Nephron (organoid): Measurements from ENCODE around the gene PVALEF.
"Not testable (repeated sequence)": the region's sequence is repeated elsewhere in the genome, so short reads cannot be mapped to it uniquely, and the experiment has no call there.

Source experiments
- H3K27ac Mint-ChIP-seq, 3 experiments: 2 replicates each; pipeline ENCODE4 v1.8.0; 2020; ENCODE audit warnings: mixed read lengths in 3 of 3, mild to moderate bottlenecking in 2 of 3, moderate library complexity in 1 of 3
- H3K27me3 Mint-ChIP-seq: 2 replicates; pipeline ENCODE4 v1.8.0; 2021; ENCODE audit warnings: low read depth, mild to moderate bottlenecking, moderate library complexity, mixed read lengths
- H3K36me3 Mint-ChIP-seq: 2 replicates; pipeline ENCODE4 v1.8.0; 2020; ENCODE audit warnings: low read depth, mixed read lengths
- H3K4me1 Mint-ChIP-seq: 2 replicates; pipeline ENCODE4 v1.8.0; 2020; ENCODE audit warnings: mixed read lengths
- H3K4me3 Mint-ChIP-seq, 3 experiments: 2 replicates each; pipeline ENCODE4 v1.8.0; 2020; ENCODE audit warnings: mild to moderate bottlenecking in 3 of 3, mixed read lengths in 3 of 3, moderate library complexity in 2 of 3
- H3K9me3 Mint-ChIP-seq: 2 replicates; pipeline ENCODE4 v1.8.0; 2020; ENCODE audit warnings: mixed read lengths
- CTCF ChIP-seq, 3 experiments: fragments of 200-600 bp; sonication (generic); IDR thresholded peaks; one replicate each; pipeline ENCODE4 v1.5.0; 2021; ENCODE audit warnings: antibody characterized with exemption in 3 of 3; ENCODE audit not compliant: unreplicated experiment in 3 of 3

PVALEF gene

GRCh38 chr17:81144423-81144781 lies 20.9 kb upstream of the PVALEF start:
- Mint-ChIP-seq H3K27me3 (peaks cover 6% of the 10 kb centered on the region), H3K4me3 (no peak overlapping the region), H3K4me1 (no peaks in the 10 kb centered on the region), H3K27ac (no peak overlapping the region), H3K9me3 (no peaks in the 10 kb centered on the region), H3K36me3 (no peaks in the 10 kb centered on the region)
- no peak for TF ChIP-seq CTCF (IDR thresholded peaks at IDR 0.05; ENCODE audit: unreplicated experiment in 3 of 3)

GRCh38 chr17:81146208-81146607 lies 19.1 kb upstream of the PVALEF start:
- H3K27ac Mint-ChIP-seq = not testable (repeated sequence)

GRCh38 chr17:81147701-81148100 lies 17.6 kb upstream of the PVALEF start:
- H3K9me3 Mint-ChIP-seq = no peaks in the 10 kb centered on the region
- H3K4me1 Mint-ChIP-seq = no peaks in the 10 kb centered on the region
- H3K27me3 Mint-ChIP-seq = peaks cover 8% of the 10 kb centered on the region
- TF ChIP-seq CTCF (IDR thresholded peaks at IDR 0.05; ENCODE audit: unreplicated experiment in 3 of 3) = no peak
- no peak overlapping the region for H3K4me3 Mint-ChIP-seq
- H3K27ac Mint-ChIP-seq = no peak overlapping the region
- no peaks in the 10 kb centered on the region for H3K36me3 Mint-ChIP-seq

More at GRCh38 chr17:81146208-81146607, 19.1 kb upstream of the PVALEF start:
- not testable (repeated sequence) for H3K9me3 Mint-ChIP-seq, H3K4me3 Mint-ChIP-seq, H3K27me3 Mint-ChIP-seq, H3K36me3 Mint-ChIP-seq, H3K4me1 Mint-ChIP-seq

- Mint-ChIP-seq H3K9me3 (no peaks in the 10 kb centered on the region), H3K4me3 (no peak overlapping the region)
- no peak for TF ChIP-seq CTCF (IDR thresholded peaks at IDR 0.05; ENCODE audit: unreplicated experiment in 3 of 3)
These were observed 16.7 kb upstream of the PVALEF start for GRCh38 chr17:81148571-81148970.

GRCh38 chr17:81148986-81149533 lies 16.2 kb upstream of the PVALEF start:
- Mint-ChIP-seq H3K9me3 (no peaks in the 10 kb centered on the region), H3K27ac (no peak overlapping the region), H3K36me3 (no peaks in the 10 kb centered on the region), H3K4me1 (no peaks in the 10 kb centered on the region), H3K27me3 (peaks cover 8% of the 10 kb centered on the region), H3K4me3 (no peak overlapping the region)
- TF ChIP-seq CTCF (IDR thresholded peaks at IDR 0.05; ENCODE audit: unreplicated experiment in 3 of 3) = no peak

More at GRCh38 chr17:81148571-81148970, 16.7 kb upstream of the PVALEF start:
- no peaks in the 10 kb centered on the region for H3K36me3 Mint-ChIP-seq
- H3K27me3 Mint-ChIP-seq = peaks cover 8% of the 10 kb centered on the region
- H3K4me1 Mint-ChIP-seq = no peaks in the 10 kb centered on the region
- H3K27ac Mint-ChIP-seq = no peak overlapping the region

- Mint-ChIP-seq H3K36me3 (no peaks in the 10 kb centered on the region), H3K27ac (no peak overlapping the region), H3K4me1 (no peaks in the 10 kb centered on the region), H3K4me3 (no peak overlapping the region), H3K9me3 (no peaks in the 10 kb centered on the region), H3K27me3 (peaks cover 8% of the 10 kb centered on the region)
- no peak for TF ChIP-seq CTCF (IDR thresholded peaks at IDR 0.05; ENCODE audit: unreplicated experiment in 3 of 3)
These were observed 14.8 kb upstream of the PVALEF start for GRCh38 chr17:81150377-81151077.
